ENCODE results near the gene CCRL2.
A peak's percentile ranks its signal among the peaks of the same experiment; 100 is the strongest.

Gene CCRL2

GRCh38 chr3:46455231-46456115 is 48.4 kb downstream of the CCRL2 start:
- H4K20me1 ChIP-seq, result no peaks in the 10 kb centered on the region
- H3K4me1 ChIP-seq, result peaks cover 3 to 27% (median 21%) of the 10 kb centered on the region in 10 experiments; a peak in 18 of 20 replicates
- H3K9ac ChIP-seq, result no peak overlapping the region
- TF ChIP-seq Cebpa-rat (IDR thresholded peaks at IDR 0.05), result no peak
- no peaks in the 10 kb centered on the region for H3K27me3 ChIP-seq
- H3K27ac ChIP-seq, result no peak overlapping the region
- H3K36me3 ChIP-seq, result no peaks in the 10 kb centered on the region
- H3K9me3 ChIP-seq (replicated peaks in 1 of 11), result peaks cover 0 to 7% (median 0%) of the 10 kb centered on the region in 11 experiments; a peak in 2 of 22 replicates
- no peak overlapping the region for H3K4me3 ChIP-seq
- H3K4me2 ChIP-seq, result peak overlapping the region in 6 of 11 experiments; percentile 43 to 72 (median 64); a peak in 5 of 22 replicates

GRCh38 chr3:46456118-46456517 is 49.1 kb downstream of the CCRL2 start:
- Histone ChIP-seq H3K36me3 (no peaks in the 10 kb centered on the region), H3K9ac (no peak overlapping the region), H3K4me1 (peaks cover 3 to 27% (median 21%) of the 10 kb centered on the region in 10 experiments; a peak in 18 of 20 replicates), H3K4me2 (no peak overlapping the region), H3K4me3 (no peak overlapping the region), H4K20me1 (no peaks in the 10 kb centered on the region), H3K27me3 (no peaks in the 10 kb centered on the region), H3K9me3 (replicated peaks in 1 of 11) (peaks cover 0 to 13% (median 5%) of the 10 kb centered on the region in 11 experiments; a peak in 11 of 22 replicates), H3K27ac (no peak overlapping the region)
- TF ChIP-seq Cebpa-rat (IDR thresholded peaks at IDR 0.05), result no peak

Data from BLaER1 treated with 17β-estradiol and CSF1 and Interleukin-3, amounts not matched to agents 10 nM and 100 nM (cell line).